Putamen (tissue), 1 donor: ENCODE data around the gene YY1.
A peak's percentile ranks its signal among the peaks of the same experiment; 100 is the strongest.
"Not testable (repeated sequence)": the region's sequence is repeated elsewhere in the genome, so short reads cannot be mapped to it uniquely, and the experiment has no call there.

Experiments used
- DNase-seq: peaks from one replicate; pipeline ENCODE4 v3.0.0-alpha.2; 2016; ENCODE audit warnings: low spot score

YY1 gene

GRCh38 chr14:100283984-100284881, 45.3 kb downstream of the YY1 start:
- DNase-seq: no peak

GRCh38 chr14:100285021-100285912, 46.3 kb downstream of the YY1 start:
- DNase-seq: peak; percentile 62

GRCh38 chr14:100285913-100286400, 47.0 kb downstream of the YY1 start:
- DNase-seq: no peak

- DNase-seq: no peak
Measured at GRCh38 chr14:100286484-100287191, 47.7 kb downstream of the YY1 start.

- DNase-seq: no peak
Measured at GRCh38 chr14:100287202-100287997, 48.5 kb downstream of the YY1 start.

GRCh38 chr14:100287998-100288295, 49.0 kb downstream of the YY1 start:
- not testable (repeated sequence) for DNase-seq

- DNase-seq: no peak
Measured at GRCh38 chr14:100288382-100289185, 49.6 kb downstream of the YY1 start.

GRCh38 chr14:100289916-100290606, 51.1 kb downstream of the YY1 start:
- DNase-seq: no peak

GRCh38 chr14:100290607-100291304, 51.8 kb downstream of the YY1 start:
- no peak for DNase-seq

- no peak for DNase-seq
Measured at GRCh38 chr14:100291305-100292075, 52.5 kb downstream of the YY1 start.

- no peak for DNase-seq
Measured at GRCh38 chr14:100292301-100292775, 53.4 kb downstream of the YY1 start.

- no peak for DNase-seq
Measured at GRCh38 chr14:100292776-100293461, 54.0 kb downstream of the YY1 start.

GRCh38 chr14:100293497-100294212, 54.7 kb downstream of the YY1 start:
- no peak for DNase-seq

GRCh38 chr14:100294213-100294962, 55.4 kb downstream of the YY1 start:
- no peak for DNase-seq

GRCh38 chr14:100294963-100295330, 56.0 kb downstream of the YY1 start:
- no peak for DNase-seq

- no peak for DNase-seq
Measured at GRCh38 chr14:100295376-100296105, 56.6 kb downstream of the YY1 start.
